CD4-positive, CD25-positive, alpha-beta regulatory T cell (primary cell): ENCODE measurements around the gene KCNQ1. TPM values are rescaled to one million over a fixed set of nuclear protein-coding genes. Genes with fewer than 3 reads are reported as not detected.

Experiments used
- ATAC-seq, 2 donors: fragments of 150-1000 bp; cut with Tn5 transposase; one replicate each; pipeline ENCODE4 v1.10.0; 2021; ENCODE audit warnings: low read depth in 2 of 2, moderate number of reproducible peaks in 2 of 2, moderate library complexity in 1 of 2
- DNase-seq, 3 donors: peaks; one replicate each; pipeline versions ENCODE4 v3.0.0 to v3.0.0-alpha.2; 2012 to 2022; ENCODE audit warnings: mixed read lengths in 1 of 3
- H3K27ac ChIP-seq: one replicate; pipeline ENCODE4 v1.7.0; 2013; ENCODE audit warnings: mild to moderate bottlenecking, low read length; ENCODE audit not compliant: insufficient read depth, poor library complexity, severe bottlenecking
- H3K27me3 ChIP-seq: one replicate; pipeline ENCODE4 v1.7.0; 2013; ENCODE audit warnings: low read length; ENCODE audit not compliant: control insufficient read depth, insufficient read depth
- H3K36me3 ChIP-seq: one replicate; pipeline ENCODE4 v1.7.0; 2013; ENCODE audit warnings: mild to moderate bottlenecking, low read length, moderate library complexity; ENCODE audit not compliant: control insufficient read depth, insufficient read depth
- H3K4me1 ChIP-seq: 2 replicates; pipeline ENCODE4 v1.7.0; 2013; ENCODE audit warnings: mild to moderate bottlenecking, low read length; ENCODE audit not compliant: insufficient read depth, control insufficient read depth, poor library complexity, severe bottlenecking
- H3K4me3 ChIP-seq: one replicate; pipeline ENCODE4 v1.7.0; 2013; ENCODE audit warnings: low read depth, mild to moderate bottlenecking, low read length, moderate library complexity
- H3K9me3 ChIP-seq, 2 experiments: 1 replicate in 1 of 2; 2 replicates in 1 of 2; pipeline ENCODE4 v1.7.0; 2013; ENCODE audit warnings: low read length in 2 of 2, mild to moderate bottlenecking in 1 of 2, moderate library complexity in 1 of 2; ENCODE audit not compliant: control insufficient read depth in 2 of 2
- H3K27ac Mint-ChIP-seq, 3 donors: one replicate each; pipeline ENCODE4 v1.8.0; 2020 to 2022; ENCODE audit warnings: mild to moderate bottlenecking in 3 of 3, mixed read lengths in 3 of 3, moderate library complexity in 2 of 3
- H3K27me3 Mint-ChIP-seq: one replicate; pipeline ENCODE4 v1.8.0; 2022; ENCODE audit warnings: mild to moderate bottlenecking, mixed read lengths
- H3K36me3 Mint-ChIP-seq: one replicate; pipeline ENCODE4 v1.8.0; 2020; ENCODE audit warnings: mixed read lengths
- H3K4me1 Mint-ChIP-seq, 4 donors: one replicate each; pipeline ENCODE4 v1.8.0; 2020 to 2022; ENCODE audit warnings: mixed read lengths in 4 of 4, mild to moderate bottlenecking in 1 of 4
- H3K4me3 Mint-ChIP-seq, 4 donors: one replicate each; pipeline ENCODE4 v1.8.0; 2020 to 2022; ENCODE audit warnings: mild to moderate bottlenecking in 4 of 4, mixed read lengths in 4 of 4, moderate library complexity in 3 of 4
- H3K9me3 Mint-ChIP-seq, 7 donors: one replicate each; pipeline ENCODE4 v1.8.0; 2020 to 2022; ENCODE audit warnings: mixed read lengths in 7 of 7, mild to moderate bottlenecking in 3 of 7, moderate library complexity in 2 of 7
- polyA plus RNA-seq, 4 donors: library from polyadenylated mRNA; unstranded; fragments of 300-500 nt; fragmentation: Illumina TruSeq; gene quantifications; one replicate each; pipeline ENCODE4 v1.2.3, GENCODE V29; 2021
- total RNA-seq: library from RNA; stranded (reverse); gene quantifications from one replicate; pipeline ENCODE4 v1.2.3, GENCODE V29; 2022

Gene KCNQ1
- total and polyA plus RNA-seq, 5 donors from 2014 or later: 5.5 to 13.4 (median 6.8) TPM

DNA sequence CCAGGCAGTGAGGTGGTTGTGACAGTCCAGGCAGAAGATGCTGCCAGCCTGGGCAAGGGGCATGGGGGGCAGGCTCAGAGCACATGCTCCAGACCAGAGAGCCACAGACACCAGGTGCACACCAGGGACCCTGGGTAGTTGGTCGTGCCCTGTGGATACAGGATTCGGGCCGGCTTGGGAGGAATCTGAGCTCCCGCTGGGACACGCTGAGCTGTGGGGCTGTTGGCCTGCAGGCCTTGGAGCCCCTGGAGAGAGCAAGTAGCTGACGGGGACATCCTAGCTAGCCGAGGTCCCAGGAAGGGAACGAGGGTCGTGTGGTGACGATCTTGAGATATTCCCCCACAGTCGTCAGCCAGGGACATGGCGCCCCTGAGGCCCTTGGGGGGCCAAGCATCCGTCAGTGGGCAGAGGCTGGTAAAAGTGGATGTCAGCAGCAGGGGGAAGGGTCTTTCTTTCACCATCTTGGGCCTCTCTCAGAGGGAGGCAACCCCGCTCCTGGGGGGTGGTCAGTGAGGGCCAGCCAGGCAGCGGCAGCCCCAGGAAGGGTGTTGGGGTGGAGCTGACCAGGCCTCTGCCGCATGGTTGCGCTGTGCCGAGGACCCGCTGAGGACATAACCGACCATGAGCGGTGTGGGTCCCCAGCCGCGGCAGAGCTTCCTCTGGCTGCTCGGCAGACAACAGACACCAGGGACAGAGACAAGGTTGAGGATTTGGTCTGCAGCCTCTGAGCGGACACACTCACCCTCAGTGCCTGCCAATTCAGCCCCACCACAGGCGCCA is 396.8 kb downstream of the KCNQ1 start:
- no peak for ATAC-seq
- no peaks in the 10 kb centered on the region for H3K9me3 Mint-ChIP-seq
- no peak overlapping the region for H3K4me3 Mint-ChIP-seq
- Histone ChIP-seq H3K9me3 (no peaks in the 10 kb centered on the region), H3K4me3 (no peak overlapping the region), H3K4me1 (no peaks in the 10 kb centered on the region), H3K27ac (no peak overlapping the region), H3K27me3 (no peaks in the 10 kb centered on the region), H3K36me3 (no peaks in the 10 kb centered on the region)
- H3K36me3 Mint-ChIP-seq: peaks cover 6% of the 10 kb centered on the region
- H3K4me1 Mint-ChIP-seq: peaks cover 0 to 5% (median 1%) of the 10 kb centered on the region in 4 donors
- H3K27me3 Mint-ChIP-seq: no peaks in the 10 kb centered on the region
- DNase-seq: no peak
- no peak overlapping the region for H3K27ac Mint-ChIP-seq

GRCh38 chr11:2842876-2843275 is 398.1 kb downstream of the KCNQ1 start:
- Histone ChIP-seq H3K4me1 (no peaks in the 10 kb centered on the region), H3K4me3 (no peak overlapping the region), H3K9me3 (no peaks in the 10 kb centered on the region), H3K27ac (no peak overlapping the region), H3K36me3 (no peaks in the 10 kb centered on the region), H3K27me3 (no peaks in the 10 kb centered on the region)
- Mint-ChIP-seq H3K4me1 (peaks cover 0 to 5% (median 1%) of the 10 kb centered on the region in 4 donors), H3K4me3 (no peak overlapping the region), H3K27me3 (no peaks in the 10 kb centered on the region), H3K36me3 (peaks cover 6% of the 10 kb centered on the region), H3K27ac (no peak overlapping the region), H3K9me3 (no peaks in the 10 kb centered on the region)
- ATAC-seq: no peak
- DNase-seq: no peak

GRCh38 chr11:2843551-2843950 is 398.7 kb downstream of the KCNQ1 start:
- H3K36me3 Mint-ChIP-seq: peaks cover 6% of the 10 kb centered on the region
- H3K4me3 Mint-ChIP-seq: no peak overlapping the region
- no peaks in the 10 kb centered on the region for H3K9me3 Mint-ChIP-seq
- peaks cover 0 to 5% (median 1%) of the 10 kb centered on the region in 4 donors for H3K4me1 Mint-ChIP-seq
- DNase-seq: no peak
- Histone ChIP-seq H3K4me3 (no peak overlapping the region), H3K36me3 (no peaks in the 10 kb centered on the region), H3K27ac (no peak overlapping the region), H3K9me3 (no peaks in the 10 kb centered on the region), H3K4me1 (no peaks in the 10 kb centered on the region), H3K27me3 (no peaks in the 10 kb centered on the region)
- no peaks in the 10 kb centered on the region for H3K27me3 Mint-ChIP-seq
- ATAC-seq: no peak
- no peak overlapping the region for H3K27ac Mint-ChIP-seq

GRCh38 chr11:2844116-2844842 is 399.5 kb downstream of the KCNQ1 start:
- no peaks in the 10 kb centered on the region for H3K27me3 ChIP-seq
- peaks cover 0 to 5% (median 1%) of the 10 kb centered on the region in 4 donors for H3K4me1 Mint-ChIP-seq
- H3K4me3 ChIP-seq: no peak overlapping the region
- H3K4me1 ChIP-seq: no peaks in the 10 kb centered on the region
- H3K36me3 Mint-ChIP-seq: peaks cover 6% of the 10 kb centered on the region
- no peaks in the 10 kb centered on the region for H3K9me3 Mint-ChIP-seq
- H3K4me3 Mint-ChIP-seq: no peak overlapping the region
- no peak overlapping the region for H3K27ac ChIP-seq
- no peak overlapping the region for H3K27ac Mint-ChIP-seq
- ATAC-seq (peak in 1 of 2 donors; percentile 22), DNase-seq (no peak)
- no peaks in the 10 kb centered on the region for H3K9me3 ChIP-seq
- H3K36me3 ChIP-seq: no peaks in the 10 kb centered on the region
- no peaks in the 10 kb centered on the region for H3K27me3 Mint-ChIP-seq

DNA sequence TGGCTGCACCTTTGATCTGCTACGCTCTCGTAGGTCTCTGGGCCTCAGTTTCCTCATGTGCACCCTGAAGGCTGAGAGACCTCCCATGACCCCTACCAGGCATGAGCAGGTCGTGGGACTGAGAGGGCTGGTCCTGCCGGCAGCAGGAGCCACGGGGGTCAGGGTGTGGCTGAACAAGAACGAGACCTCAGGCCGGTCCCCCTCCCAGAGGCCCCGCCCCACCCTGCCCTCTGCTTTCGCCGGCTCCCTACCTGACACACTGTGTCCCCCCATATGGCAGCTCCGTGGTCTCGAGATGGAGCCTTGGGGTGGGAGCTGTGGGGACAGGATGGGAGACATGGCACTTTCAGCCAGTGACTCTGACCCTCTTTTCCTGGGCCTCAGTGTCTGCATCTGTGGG is 400.2 kb downstream of the KCNQ1 start:
- Mint-ChIP-seq H3K27me3 (no peaks in the 10 kb centered on the region), H3K9me3 (no peaks in the 10 kb centered on the region), H3K4me3 (no peak overlapping the region), H3K36me3 (peaks cover 3% of the 10 kb centered on the region), H3K27ac (no peak overlapping the region), H3K4me1 (peaks cover 0 to 3% (median 1%) of the 10 kb centered on the region in 4 donors)
- Histone ChIP-seq H3K4me3 (no peak overlapping the region), H3K4me1 (no peaks in the 10 kb centered on the region), H3K36me3 (no peaks in the 10 kb centered on the region), H3K27ac (no peak overlapping the region), H3K27me3 (no peaks in the 10 kb centered on the region), H3K9me3 (no peaks in the 10 kb centered on the region)
- DNase-seq: no peak
- ATAC-seq: no peak

DNA sequence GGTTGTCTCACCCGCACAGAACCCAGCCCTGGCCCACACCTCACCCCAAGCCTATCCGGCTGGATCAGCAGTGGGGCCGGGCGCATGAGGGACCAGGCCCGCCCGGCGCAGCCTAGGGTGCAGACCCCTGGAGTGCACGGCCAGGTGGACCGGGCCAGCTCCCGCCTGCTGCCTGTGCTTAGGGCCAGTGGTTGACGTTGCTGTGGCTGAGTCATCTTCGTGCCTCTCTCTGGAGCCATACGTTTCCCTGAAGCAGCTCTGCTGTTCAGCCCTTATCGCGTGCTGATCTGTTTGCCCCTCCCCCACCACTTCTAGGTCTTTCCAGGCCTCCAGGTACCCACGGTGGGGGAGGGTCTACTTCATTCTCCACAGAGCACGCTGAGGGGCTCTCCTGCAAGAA is 401.2 kb downstream of the KCNQ1 start:
- Histone ChIP-seq H3K9me3 (no peaks in the 10 kb centered on the region), H3K27ac (no peak overlapping the region), H3K4me1 (no peaks in the 10 kb centered on the region), H3K4me3 (no peak overlapping the region), H3K36me3 (no peaks in the 10 kb centered on the region), H3K27me3 (no peaks in the 10 kb centered on the region)
- Mint-ChIP-seq H3K9me3 (no peaks in the 10 kb centered on the region), H3K36me3 (no peaks in the 10 kb centered on the region), H3K27ac (no peak overlapping the region), H3K4me1 (no peaks in the 10 kb centered on the region), H3K4me3 (no peak overlapping the region), H3K27me3 (no peaks in the 10 kb centered on the region)
- DNase-seq: no peak
- ATAC-seq: no peak

- Mint-ChIP-seq H3K4me3 (no peak overlapping the region), H3K4me1 (no peaks in the 10 kb centered on the region), H3K27me3 (no peaks in the 10 kb centered on the region), H3K9me3 (no peaks in the 10 kb centered on the region), H3K36me3 (no peaks in the 10 kb centered on the region), H3K27ac (no peak overlapping the region)
- Histone ChIP-seq H3K4me3 (no peak overlapping the region), H3K9me3 (no peaks in the 10 kb centered on the region), H3K27ac (no peak overlapping the region), H3K36me3 (no peaks in the 10 kb centered on the region), H3K27me3 (no peaks in the 10 kb centered on the region), H3K4me1 (no peaks in the 10 kb centered on the region)
- no peak for DNase-seq
- no peak for ATAC-seq
Observed at GRCh38 chr11:2846470-2846869, 401.7 kb downstream of the KCNQ1 start.

DNA sequence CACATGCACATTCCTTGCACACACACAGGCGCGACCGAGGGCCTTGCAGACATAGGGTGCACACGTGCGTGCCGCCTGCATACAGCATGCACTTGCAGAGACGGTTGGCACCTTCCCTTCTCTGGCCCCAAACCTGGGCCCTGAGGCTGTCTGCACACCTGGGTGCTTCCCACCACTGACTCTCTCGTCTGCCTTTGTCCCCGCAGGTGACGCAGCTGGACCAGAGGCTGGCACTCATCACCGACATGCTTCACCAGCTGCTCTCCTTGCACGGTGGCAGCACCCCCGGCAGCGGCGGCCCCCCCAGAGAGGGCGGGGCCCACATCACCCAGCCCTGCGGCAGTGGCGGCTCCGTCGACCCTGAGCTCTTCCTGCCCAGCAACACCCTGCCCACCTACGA is 402.8 kb downstream of the KCNQ1 start:
- no peak for DNase-seq
- H3K36me3 ChIP-seq: no peaks in the 10 kb centered on the region
- H3K27ac ChIP-seq: no peak overlapping the region
- no peak overlapping the region for H3K4me3 ChIP-seq
- Mint-ChIP-seq H3K27ac (no peak overlapping the region), H3K27me3 (no peaks in the 10 kb centered on the region), H3K9me3 (no peaks in the 10 kb centered on the region), H3K4me1 (no peaks in the 10 kb centered on the region), H3K36me3 (no peaks in the 10 kb centered on the region), H3K4me3 (no peak overlapping the region)
- H3K27me3 ChIP-seq: no peaks in the 10 kb centered on the region
- no peaks in the 10 kb centered on the region for H3K4me1 ChIP-seq
- H3K9me3 ChIP-seq: no peaks in the 10 kb centered on the region
- no peak for ATAC-seq
